ENCODE data around the gene OR2F1. TPM values are rescaled to one million over a fixed set of nuclear protein-coding genes. Genes with fewer than 3 reads are reported as not detected.

The OR2F1 gene
- total and polyA plus RNA-seq, 4 donors, result under 0.01 to 0.05 TPM; not detected in 2

- TF ChIP-seq REST (IDR thresholded peaks at IDR 0.05) (no peak), HNF4G (IDR thresholded peaks at IDR 0.05) (no peak)
These were observed 44.8 kb upstream of the OR2F1 start (continued) for GRCh38 chr7:143909863-143910262.

DNA sequence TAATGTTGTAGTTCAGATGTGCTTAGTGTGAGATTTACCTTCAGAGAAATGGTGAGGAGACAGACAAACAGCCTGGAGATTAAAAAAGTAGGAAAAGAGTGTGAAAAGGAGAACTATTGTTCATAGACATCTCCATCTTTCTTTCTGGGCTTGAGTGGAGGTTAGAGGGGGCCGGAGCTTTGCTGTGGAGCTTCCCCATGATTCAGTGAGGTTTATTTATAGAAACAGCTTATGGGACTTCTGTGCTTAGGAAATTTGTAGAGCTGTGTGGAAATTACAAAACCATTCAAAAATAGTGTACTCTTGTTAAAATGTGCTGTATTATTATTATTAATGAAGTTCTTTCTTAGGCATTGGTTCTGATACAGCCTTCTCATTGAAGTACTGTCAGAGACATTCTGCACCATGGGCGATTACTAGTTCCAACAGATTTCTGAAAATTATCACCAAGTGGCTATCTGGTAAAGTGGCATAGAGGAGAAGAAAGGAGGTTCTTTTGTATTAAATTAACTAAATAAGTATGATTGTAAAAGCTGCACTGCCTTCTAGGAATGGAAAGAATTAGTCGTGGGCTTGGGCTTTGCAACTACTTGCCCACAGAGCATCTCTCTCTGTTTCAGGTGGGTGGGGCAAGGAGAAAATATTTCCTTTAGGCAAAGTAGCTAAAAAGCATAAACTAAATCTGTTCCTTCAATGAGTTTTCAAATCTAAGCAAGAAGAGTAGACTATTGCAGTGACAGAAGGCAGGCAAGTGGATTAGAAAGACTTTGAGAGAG is 44.0 kb upstream of the OR2F1 start:
- Histone ChIP-seq H3K27ac (ENCODE audit: low read depth in 1 of 2, low read length in 2 of 2) (no peak overlapping the region), H3K4me3 (ENCODE audit: low read depth in 1 of 3, low read length in 3 of 3) (no peak overlapping the region), H3K27me3 (ENCODE audit: control insufficient read depth in 4 of 4, insufficient read depth in 4 of 4, low read length in 3 of 4) (no peaks in the 10 kb centered on the region), H3K9ac (ENCODE audit: low read depth in 1 of 2, low read length in 2 of 2) (no peak overlapping the region), H3K36me3 (ENCODE audit: control insufficient read depth in 4 of 4, insufficient read depth in 3 of 4, low read depth in 1 of 4, low read length in 3 of 4) (no peaks in the 10 kb centered on the region), H3K9me3 (ENCODE audit: control insufficient read depth in 4 of 4, low read length in 3 of 4) (no peaks in the 10 kb centered on the region), H3K4me1 (ENCODE audit: control insufficient read depth in 4 of 4, insufficient read depth in 4 of 4, low read length in 3 of 4) (peaks cover 0 to 12% (median 3%) of the 10 kb centered on the region in 4 donors)
- TF ChIP-seq RXRA (IDR thresholded peaks at IDR 0.05) (no peak), TAF1 (conservative IDR thresholded peaks at IDR 0.05) (no peak), ZBTB33 (IDR thresholded peaks at IDR 0.05) (no peak), YY1 (IDR thresholded peaks at IDR 0.05) (no peak), FOXA1 (IDR thresholded peaks at IDR 0.05) (no peak)
- TF ChIP-seq, protein P1, sequence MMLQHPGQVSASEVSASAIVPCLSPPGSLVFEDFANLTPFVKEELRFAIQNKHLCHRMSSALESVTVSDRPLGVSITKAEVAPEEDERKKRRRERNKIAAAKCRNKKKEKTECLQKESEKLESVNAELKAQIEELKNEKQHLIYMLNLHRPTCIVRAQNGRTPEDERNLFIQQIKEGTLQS (IDR thresholded peaks at IDR 0.05), result no peak
- TF ChIP-seq, protein P2, sequence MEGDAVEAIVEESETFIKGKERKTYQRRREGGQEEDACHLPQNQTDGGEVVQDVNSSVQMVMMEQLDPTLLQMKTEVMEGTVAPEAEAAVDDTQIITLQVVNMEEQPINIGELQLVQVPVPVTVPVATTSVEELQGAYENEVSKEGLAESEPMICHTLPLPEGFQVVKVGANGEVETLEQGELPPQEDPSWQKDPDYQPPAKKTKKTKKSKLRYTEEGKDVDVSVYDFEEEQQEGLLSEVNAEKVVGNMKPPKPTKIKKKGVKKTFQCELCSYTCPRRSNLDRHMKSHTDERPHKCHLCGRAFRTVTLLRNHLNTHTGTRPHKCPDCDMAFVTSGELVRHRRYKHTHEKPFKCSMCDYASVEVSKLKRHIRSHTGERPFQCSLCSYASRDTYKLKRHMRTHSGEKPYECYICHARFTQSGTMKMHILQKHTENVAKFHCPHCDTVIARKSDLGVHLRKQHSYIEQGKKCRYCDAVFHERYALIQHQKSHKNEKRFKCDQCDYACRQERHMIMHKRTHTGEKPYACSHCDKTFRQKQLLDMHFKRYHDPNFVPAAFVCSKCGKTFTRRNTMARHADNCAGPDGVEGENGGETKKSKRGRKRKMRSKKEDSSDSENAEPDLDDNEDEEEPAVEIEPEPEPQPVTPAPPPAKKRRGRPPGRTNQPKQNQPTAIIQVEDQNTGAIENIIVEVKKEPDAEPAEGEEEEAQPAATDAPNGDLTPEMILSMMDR (IDR thresholded peaks at IDR 0.05; ENCODE audit: low read depth, low read length, missing input control), result no peak
- 91% methylated on average over 3 of the region's 3 CpGs for WGBS
- DNase-seq (ENCODE audit: low spot score), result no peak

GRCh38 chr7:143913945-143914615 is 40.6 kb upstream of the OR2F1 start:
- Histone ChIP-seq H3K9ac (ENCODE audit: low read depth in 1 of 2, low read length in 2 of 2) (no peak overlapping the region), H3K27me3 (ENCODE audit: control insufficient read depth in 4 of 4, insufficient read depth in 4 of 4, low read length in 3 of 4) (no peaks in the 10 kb centered on the region), H3K27ac (ENCODE audit: low read depth in 1 of 2, low read length in 2 of 2) (no peak overlapping the region), H3K4me1 (ENCODE audit: control insufficient read depth in 4 of 4, insufficient read depth in 4 of 4, low read length in 3 of 4) (peaks cover 0 to 12% (median 3%) of the 10 kb centered on the region in 4 donors), H3K36me3 (ENCODE audit: control insufficient read depth in 4 of 4, insufficient read depth in 3 of 4, low read depth in 1 of 4, low read length in 3 of 4) (no peaks in the 10 kb centered on the region), H3K4me3 (ENCODE audit: low read depth in 1 of 3, low read length in 3 of 3) (no peak overlapping the region), H3K9me3 (ENCODE audit: control insufficient read depth in 4 of 4, low read length in 3 of 4) (no peaks in the 10 kb centered on the region)
- no peak for DNase-seq (ENCODE audit: low spot score)
- WGBS, result 35% methylated on average over 3 of the region's 3 CpGs
- TF ChIP-seq HNF4A (conservative IDR thresholded peaks at IDR 0.05) (peak; percentile 23 to 27), EGR1 (IDR thresholded peaks at IDR 0.05; ENCODE audit: low read depth in 2 of 2) (no peak), YY1 (IDR thresholded peaks at IDR 0.05) (no peak), FOXA1 (IDR thresholded peaks at IDR 0.05) (no peak), GABPA (IDR thresholded peaks at IDR 0.05 in 1 of 2, conservative IDR thresholded peaks at IDR 0.05 in 1 of 2) (no peak)
- TF ChIP-seq, protein P3, sequence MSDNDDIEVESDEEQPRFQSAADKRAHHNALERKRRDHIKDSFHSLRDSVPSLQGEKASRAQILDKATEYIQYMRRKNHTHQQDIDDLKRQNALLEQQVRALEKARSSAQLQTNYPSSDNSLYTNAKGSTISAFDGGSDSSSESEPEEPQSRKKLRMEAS (IDR thresholded peaks at IDR 0.05), result no peak
- TF ChIP-seq, protein P2 (IDR thresholded peaks at IDR 0.05; ENCODE audit: low read depth, low read length, missing input control), result no peak
